Brain (organoid and tissue), 1 donor: Measurements from ENCODE around the gene TIGD7. TPM values are rescaled to one million over a fixed set of nuclear protein-coding genes. Genes with fewer than 3 reads are reported as not detected.

Experiments
- polyA plus RNA-seq: library from polyadenylated mRNA; stranded (reverse); fragments of 350-450 nt; fragmentation: Illumina TruSeq; extraction: RNeasy Lipid Tissue Mini Kit (QIAGEN cat#74804); gene quantifications from one replicate; pipeline ENCODE4 v1.2.3, GENCODE V29; 2015; ENCODE audit warnings: low read depth, low replicate concordance; ENCODE audit not compliant: insufficient read depth

Gene TIGD7
- polyA plus RNA-seq, 1 donor from 2014 or later = 4.8 TPM

Other genes starting within 250 kb of the TIGD7 start
- gene IL32, start 239.8 kb downstream of the TIGD7 start, polyA plus RNA-seq = 10.6 TPM
- not detected for gene ZSCAN10, start 206.1 kb downstream of the TIGD7 start, polyA plus RNA-seq
- gene ZNF205, start 192.8 kb downstream of the TIGD7 start, polyA plus RNA-seq = 25.2 TPM
- 30.4 TPM for gene ZNF213, start 170.4 kb downstream of the TIGD7 start, polyA plus RNA-seq
- not detected for gene OR1F1, start 117.2 kb downstream of the TIGD7 start, polyA plus RNA-seq
- gene ZNF200, start 70.3 kb downstream of the TIGD7 start, polyA plus RNA-seq = 3.5 TPM
- 0.34 TPM for gene MEFV, start 48.8 kb downstream of the TIGD7 start, polyA plus RNA-seq
- 31.5 TPM for gene ZNF263, start 21.9 kb downstream of the TIGD7 start, polyA plus RNA-seq
- gene ZNF75A, start 67 bp upstream of the TIGD7 start, polyA plus RNA-seq = 12.6 TPM
- not detected for gene OR2C1, start 50.5 kb upstream of the TIGD7 start, polyA plus RNA-seq
- 8.3 TPM for gene ZSCAN32, start 95.6 kb upstream of the TIGD7 start, polyA plus RNA-seq
- gene ZNF174, start 95.8 kb upstream of the TIGD7 start, polyA plus RNA-seq = 14.5 TPM
- gene ZNF597, start 138.1 kb upstream of the TIGD7 start, polyA plus RNA-seq = 0.78 TPM
- gene NAA60, start 138.2 kb upstream of the TIGD7 start, polyA plus RNA-seq = 64.4 TPM
- gene C16orf90, start 190.1 kb upstream of the TIGD7 start, polyA plus RNA-seq = not detected
- 29.2 TPM for gene CLUAP1, start 195.6 kb upstream of the TIGD7 start, polyA plus RNA-seq